ENCODE results near the gene KCTD6. TPM values are rescaled to one million over a fixed set of nuclear protein-coding genes. Genes with fewer than 3 reads are reported as not detected.
"Not testable (repeated sequence)": the region's sequence is repeated elsewhere in the genome, so short reads cannot be mapped to it uniquely, and the experiment has no call there.

Gene KCTD6
- polyA plus RNA-seq, 1 donor, result 25.3 TPM

DNA sequence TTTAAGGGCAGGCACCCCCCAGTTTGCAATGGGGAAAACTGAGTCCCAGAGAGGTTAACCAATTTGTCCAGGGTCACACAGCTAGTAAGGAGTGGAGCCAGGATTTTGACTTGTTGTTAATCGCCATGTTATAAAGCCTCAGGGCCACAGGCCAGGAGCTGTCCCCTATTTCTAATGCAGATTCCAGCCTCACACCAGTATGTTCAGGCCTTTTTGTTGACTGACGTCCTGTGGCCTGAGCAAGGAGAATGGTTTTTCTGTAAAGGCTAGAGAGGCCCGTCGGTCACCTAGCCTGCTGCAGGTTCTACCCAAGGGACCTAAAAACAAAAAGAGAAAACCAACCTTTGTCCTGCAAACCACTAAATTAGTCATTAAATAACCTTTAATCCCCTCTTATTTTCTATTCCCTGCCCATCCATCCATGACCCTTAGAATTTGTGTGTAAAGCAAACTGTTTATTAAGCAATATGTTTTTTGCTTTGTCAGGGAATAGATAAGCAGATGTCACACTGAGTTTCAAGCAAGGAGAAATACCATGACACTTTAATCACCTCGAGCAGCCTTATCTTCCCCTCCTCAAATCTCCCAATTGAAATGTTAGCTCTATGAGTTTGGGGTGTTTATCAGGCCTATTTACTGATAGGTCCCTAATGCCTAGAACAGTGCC is 31.0 kb downstream of the KCTD6 start:
- no peaks in the 10 kb centered on the region for H3K27me3 ChIP-seq (ENCODE audit: control insufficient read depth, insufficient read depth, low read length)
- no CpG with 5 or more reads among the region's 5 CpGs for WGBS (ENCODE audit: insufficient coverage, low lambda C conversion rate)

DNA sequence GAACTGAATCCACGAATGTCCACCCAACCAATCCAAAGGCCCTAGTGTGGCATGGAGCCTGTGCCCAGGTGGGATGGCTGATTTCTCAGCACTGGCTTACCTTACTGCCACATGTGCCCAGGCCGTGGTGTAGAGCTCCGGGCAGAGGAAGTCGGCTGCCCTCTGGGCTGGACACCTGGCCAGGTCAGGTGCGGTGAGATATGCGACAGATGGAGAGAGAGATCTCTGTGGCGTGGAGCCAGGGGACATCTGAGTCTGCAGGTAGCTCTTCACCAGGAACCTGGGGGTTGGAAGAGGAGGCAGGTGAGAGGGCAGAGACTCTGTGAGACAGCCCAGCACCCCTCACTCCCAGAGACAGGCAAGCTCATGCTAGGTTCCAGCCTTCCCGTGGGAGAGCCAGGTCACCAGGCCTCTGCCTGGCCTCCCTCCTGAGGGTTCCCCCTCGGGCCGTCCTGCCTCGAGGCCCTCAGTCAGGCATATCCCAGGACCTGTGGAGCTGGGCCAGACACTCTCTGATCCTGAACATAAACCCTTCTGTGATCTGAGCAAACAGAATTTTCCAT is 32.5 kb downstream of the KCTD6 start:
- Histone ChIP-seq H3K27me3 (ENCODE audit: control insufficient read depth, insufficient read depth, low read length) (no peaks in the 10 kb centered on the region), H3K27ac (ENCODE audit: low read length) (no peak overlapping the region), H3K4me3 (ENCODE audit: low read length) (no peak overlapping the region), H3K36me3 (ENCODE audit: control insufficient read depth, insufficient read depth, low read length) (peaks cover 65% of the 10 kb centered on the region), H3K9me3 (ENCODE audit: control insufficient read depth, low read depth, low read length) (no peaks in the 10 kb centered on the region), H3K4me1 (ENCODE audit: control insufficient read depth, insufficient read depth, low read length) (peaks cover 42% of the 10 kb centered on the region)
- WGBS (ENCODE audit: insufficient coverage, low lambda C conversion rate), result no CpG with 5 or more reads among the region's 11 CpGs
- no peak for DNase-seq

More for the DNA sequence above, 31.0 kb downstream of the KCTD6 start:
- peak overlapping the region; percentile 85 for H3K27ac ChIP-seq (ENCODE audit: low read length)
- H3K4me1 ChIP-seq (ENCODE audit: control insufficient read depth, insufficient read depth, low read length), result peaks cover 55% of the 10 kb centered on the region
- H3K4me3 ChIP-seq (ENCODE audit: low read length), result no peak overlapping the region
- peaks cover 52% of the 10 kb centered on the region for H3K36me3 ChIP-seq (ENCODE audit: control insufficient read depth, insufficient read depth, low read length)
- peak; percentile 41 to 77 for DNase-seq
- no peaks in the 10 kb centered on the region for H3K9me3 ChIP-seq (ENCODE audit: control insufficient read depth, low read depth, low read length)

DNA sequence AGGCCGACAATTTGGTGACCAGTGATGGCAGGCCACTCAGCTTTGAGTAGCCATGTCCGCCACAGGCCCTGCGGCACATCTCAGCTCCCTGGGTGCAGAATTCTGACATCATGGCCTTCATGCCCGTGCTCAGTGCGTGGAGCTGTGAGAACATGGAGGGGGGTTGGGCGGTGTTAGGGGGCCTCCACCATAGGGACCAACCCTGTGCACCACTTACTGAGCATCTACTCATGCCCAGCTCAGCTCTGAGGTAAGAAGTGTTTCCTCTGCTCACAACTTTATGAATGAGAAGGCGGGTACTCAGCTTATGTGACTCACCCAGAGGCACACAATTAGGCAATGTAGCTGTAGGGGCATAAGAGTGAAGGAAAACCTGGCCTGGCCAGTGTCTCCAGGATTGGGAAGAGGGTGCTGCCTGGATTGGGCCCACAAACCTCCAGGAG is 34.6 kb downstream of the KCTD6 start:
- H3K36me3 ChIP-seq (ENCODE audit: control insufficient read depth, insufficient read depth, low read length), result peaks cover 65% of the 10 kb centered on the region
- H3K9me3 ChIP-seq (ENCODE audit: control insufficient read depth, low read depth, low read length), result no peaks in the 10 kb centered on the region
- no peak for DNase-seq
- H3K27me3 ChIP-seq (ENCODE audit: control insufficient read depth, insufficient read depth, low read length), result no peaks in the 10 kb centered on the region
- no peak overlapping the region for H3K27ac ChIP-seq (ENCODE audit: low read length)
- H3K4me1 ChIP-seq (ENCODE audit: control insufficient read depth, insufficient read depth, low read length), result peaks cover 24% of the 10 kb centered on the region
- no CpG with 5 or more reads among the region's 7 CpGs for WGBS (ENCODE audit: insufficient coverage, low lambda C conversion rate)
- no peak overlapping the region for H3K4me3 ChIP-seq (ENCODE audit: low read length)

DNA sequence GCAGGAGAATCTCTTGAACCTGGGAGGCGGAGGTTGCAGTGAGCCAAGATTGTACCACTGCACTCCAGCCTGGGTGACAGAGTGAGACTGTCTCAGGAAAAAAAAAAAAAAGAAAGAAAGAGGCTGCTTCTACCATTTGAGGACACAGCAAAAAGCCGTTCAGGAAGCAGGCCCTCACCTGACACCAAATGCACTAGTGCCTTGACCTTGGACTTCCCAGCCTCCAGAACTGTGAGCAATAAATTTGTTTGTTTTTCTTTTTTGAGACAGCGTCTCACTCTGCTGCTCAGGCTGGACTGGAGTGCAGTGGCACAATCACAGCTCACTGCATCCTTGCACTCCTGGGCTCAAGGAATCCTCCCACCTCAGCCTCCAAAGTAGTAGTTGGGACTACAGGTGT is 35.5 kb downstream of the KCTD6 start:
- Histone ChIP-seq H3K4me1 (ENCODE audit: control insufficient read depth, insufficient read depth, low read length) (peaks cover 17% of the 10 kb centered on the region), H3K36me3 (ENCODE audit: control insufficient read depth, insufficient read depth, low read length) (peaks cover 65% of the 10 kb centered on the region)
- H3K27ac ChIP-seq (ENCODE audit: low read length); H3K27me3 ChIP-seq (ENCODE audit: control insufficient read depth, insufficient read depth, low read length); DNase-seq; H3K4me3 ChIP-seq (ENCODE audit: low read length); H3K9me3 ChIP-seq (ENCODE audit: control insufficient read depth, low read depth, low read length): not testable (repeated sequence)
- 80% methylated on average over 2 of the region's 3 CpGs for WGBS (ENCODE audit: insufficient coverage, low lambda C conversion rate)

DNA sequence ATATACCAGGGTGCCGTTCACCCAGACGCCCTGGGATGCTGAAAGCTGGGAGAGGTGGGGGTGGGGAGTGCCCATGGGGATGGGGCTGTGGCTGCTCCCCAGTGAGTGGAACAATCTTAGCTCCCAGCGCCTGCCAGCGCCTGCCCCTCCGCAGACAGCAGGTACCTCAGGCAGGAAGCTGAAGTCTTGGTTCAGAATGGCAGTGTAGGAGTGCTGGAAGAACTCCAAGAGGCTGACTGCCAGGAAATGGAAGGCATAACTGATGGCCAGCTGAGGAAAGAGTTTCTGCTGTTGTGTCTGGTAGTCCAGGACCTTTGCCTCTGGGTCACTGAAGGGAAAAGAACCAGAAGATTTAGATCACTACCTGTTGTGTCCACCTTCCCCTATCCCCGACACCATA is 36.7 kb downstream of the KCTD6 start:
- no peak overlapping the region for H3K27ac ChIP-seq (ENCODE audit: low read length)
- no peaks in the 10 kb centered on the region for H3K27me3 ChIP-seq (ENCODE audit: control insufficient read depth, insufficient read depth, low read length)
- H3K36me3 ChIP-seq (ENCODE audit: control insufficient read depth, insufficient read depth, low read length), result peaks cover 72% of the 10 kb centered on the region
- H3K4me1 ChIP-seq (ENCODE audit: control insufficient read depth, insufficient read depth, low read length), result peaks cover 22% of the 10 kb centered on the region
- no peaks in the 10 kb centered on the region for H3K9me3 ChIP-seq (ENCODE audit: control insufficient read depth, low read depth, low read length)
- WGBS (ENCODE audit: insufficient coverage, low lambda C conversion rate), result no CpG with 5 or more reads among the region's 6 CpGs
- no peak overlapping the region for H3K4me3 ChIP-seq (ENCODE audit: low read length)
- no peak for DNase-seq

DNA sequence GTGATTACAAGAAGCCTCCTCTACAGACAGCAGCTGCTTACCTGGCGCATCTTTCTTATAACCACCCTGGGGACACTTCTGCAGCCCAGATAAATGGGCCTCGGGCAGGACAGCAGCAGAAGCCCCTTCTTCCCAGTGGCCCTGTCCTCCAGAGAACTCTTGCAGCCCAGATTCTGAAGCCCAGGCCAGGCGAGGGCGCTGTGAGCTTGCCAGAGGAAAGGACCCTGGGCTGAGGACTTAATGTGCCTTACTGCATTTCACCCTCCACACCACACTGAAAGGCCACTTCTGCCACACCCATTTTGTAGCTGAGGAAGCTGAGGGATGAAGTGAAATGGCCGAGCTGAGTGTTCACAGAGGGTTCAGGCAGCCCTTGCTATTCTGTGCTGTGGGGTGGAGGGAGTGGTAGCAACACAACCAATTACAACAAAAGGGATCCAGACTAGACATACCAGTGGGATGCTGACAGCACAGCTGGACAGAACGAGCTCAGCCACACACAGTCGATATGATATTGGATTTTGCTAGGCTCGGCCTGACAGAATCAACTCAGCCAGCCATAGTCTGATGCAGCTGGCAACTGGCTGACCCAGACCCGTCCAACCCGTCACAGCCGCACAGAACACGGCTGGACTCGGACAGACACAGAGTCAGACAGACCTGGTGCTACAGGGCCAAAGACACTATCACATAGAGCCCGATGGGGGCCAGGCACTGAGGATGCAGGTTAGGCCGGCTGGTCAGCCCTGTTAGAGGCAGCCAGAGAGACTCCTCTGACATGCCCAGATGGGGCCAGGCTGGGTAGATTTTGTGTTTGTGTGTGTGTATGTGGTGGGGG is 37.8 kb downstream of the KCTD6 start:
- WGBS (ENCODE audit: insufficient coverage, low lambda C conversion rate), result no CpG with 5 or more reads among the region's 15 CpGs
- Histone ChIP-seq H3K9me3 (ENCODE audit: control insufficient read depth, low read depth, low read length) (no peaks in the 10 kb centered on the region), H3K27ac (ENCODE audit: low read length) (no peak overlapping the region), H3K27me3 (ENCODE audit: control insufficient read depth, insufficient read depth, low read length) (no peaks in the 10 kb centered on the region), H3K36me3 (ENCODE audit: control insufficient read depth, insufficient read depth, low read length) (peaks cover 70% of the 10 kb centered on the region), H3K4me1 (ENCODE audit: control insufficient read depth, insufficient read depth, low read length) (peaks cover 31% of the 10 kb centered on the region), H3K4me3 (ENCODE audit: low read length) (no peak overlapping the region)
- no peak for DNase-seq

DNA sequence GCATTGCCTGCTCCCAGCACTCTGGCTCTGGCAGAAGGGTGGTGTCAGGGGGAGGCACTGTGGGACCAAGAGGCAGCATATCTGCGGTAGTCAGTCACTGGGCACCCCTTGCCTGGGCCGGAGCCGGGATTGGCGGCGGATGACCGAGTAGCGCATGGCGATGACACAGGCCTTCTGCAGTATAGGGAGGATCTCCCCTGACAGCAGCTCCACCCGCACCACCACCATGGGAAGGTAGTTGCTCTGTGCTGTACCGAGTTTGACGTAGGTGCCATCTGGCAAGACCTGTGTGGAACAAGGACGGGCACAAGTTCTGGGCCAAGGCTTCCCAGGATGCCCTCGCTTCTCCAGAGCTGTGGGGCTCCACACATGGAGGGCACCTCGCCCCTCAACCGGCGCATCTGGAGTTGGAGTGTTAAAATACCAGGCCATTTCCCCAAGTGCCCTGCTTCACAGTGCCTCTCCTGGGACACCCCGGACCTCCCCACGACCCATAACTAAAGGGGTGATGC is 38.5 kb downstream of the KCTD6 start:
- H3K27me3 ChIP-seq (ENCODE audit: control insufficient read depth, insufficient read depth, low read length), result no peaks in the 10 kb centered on the region
- peaks cover 65% of the 10 kb centered on the region for H3K36me3 ChIP-seq (ENCODE audit: control insufficient read depth, insufficient read depth, low read length)
- no peaks in the 10 kb centered on the region for H3K9me3 ChIP-seq (ENCODE audit: control insufficient read depth, low read depth, low read length)
- H3K4me3 ChIP-seq (ENCODE audit: low read length), result no peak overlapping the region
- H3K27ac ChIP-seq (ENCODE audit: low read length), result no peak overlapping the region
- no peak for DNase-seq
- H3K4me1 ChIP-seq (ENCODE audit: control insufficient read depth, insufficient read depth, low read length), result peaks cover 37% of the 10 kb centered on the region
- no CpG with 5 or more reads among the region's 18 CpGs for WGBS (ENCODE audit: insufficient coverage, low lambda C conversion rate)

DNA sequence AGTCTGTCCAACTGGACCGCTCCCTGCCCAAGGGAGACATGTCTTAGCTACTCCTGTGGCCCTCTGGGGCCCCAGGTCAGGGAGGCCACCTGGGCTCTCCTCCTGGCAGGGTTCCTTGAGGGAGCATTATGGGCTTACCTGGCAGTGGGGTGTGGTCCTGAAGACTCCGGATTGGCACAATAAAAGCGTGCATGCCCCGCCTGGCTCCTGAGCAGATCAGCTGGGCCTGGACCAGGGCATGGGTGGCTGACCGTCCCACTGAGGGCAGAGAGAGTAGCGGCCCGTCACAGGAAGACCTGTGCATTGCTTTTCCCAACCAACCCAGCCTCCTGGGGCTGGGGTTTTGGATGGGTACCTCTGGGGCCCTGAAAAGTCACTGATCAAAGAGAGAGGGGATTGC is 39.7 kb downstream of the KCTD6 start:
- DNase-seq, result no peak
- Histone ChIP-seq H3K4me1 (ENCODE audit: control insufficient read depth, insufficient read depth, low read length) (peaks cover 44% of the 10 kb centered on the region), H3K4me3 (ENCODE audit: low read length) (no peak overlapping the region), H3K9me3 (ENCODE audit: control insufficient read depth, low read depth, low read length) (no peaks in the 10 kb centered on the region), H3K27ac (ENCODE audit: low read length) (no peak overlapping the region), H3K36me3 (ENCODE audit: control insufficient read depth, insufficient read depth, low read length) (peaks cover 60% of the 10 kb centered on the region), H3K27me3 (ENCODE audit: control insufficient read depth, insufficient read depth, low read length) (no peaks in the 10 kb centered on the region)
- no CpG with 5 or more reads among the region's 7 CpGs for WGBS (ENCODE audit: insufficient coverage, low lambda C conversion rate)

DNA sequence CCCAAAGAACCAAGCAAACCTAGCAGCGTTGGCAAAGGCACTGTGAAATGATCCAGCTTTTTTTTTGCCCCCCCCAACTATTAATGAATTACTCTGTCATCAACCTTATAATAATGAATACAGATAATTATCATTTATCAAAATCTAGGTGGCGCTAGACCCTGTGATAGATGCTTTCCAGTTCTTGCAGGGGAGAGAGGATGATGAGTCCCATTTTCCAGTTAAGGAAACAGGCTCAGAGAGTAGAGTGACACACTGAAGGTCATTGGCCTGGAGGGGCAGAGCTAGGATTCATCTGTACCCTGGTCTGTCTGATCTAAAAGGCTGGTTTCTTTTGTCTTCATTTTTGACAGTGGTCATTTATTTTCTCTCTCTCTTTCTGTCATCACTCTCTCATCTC is 40.1 kb downstream of the KCTD6 start:
- WGBS (ENCODE audit: insufficient coverage, low lambda C conversion rate), result no CpG with 5 or more reads among the region's 2 CpGs
- Histone ChIP-seq H3K27me3 (ENCODE audit: control insufficient read depth, insufficient read depth, low read length) (no peaks in the 10 kb centered on the region), H3K4me3 (ENCODE audit: low read length) (no peak overlapping the region), H3K36me3 (ENCODE audit: control insufficient read depth, insufficient read depth, low read length) (peaks cover 56% of the 10 kb centered on the region), H3K4me1 (ENCODE audit: control insufficient read depth, insufficient read depth, low read length) (peaks cover 48% of the 10 kb centered on the region), H3K9me3 (ENCODE audit: control insufficient read depth, low read depth, low read length) (no peaks in the 10 kb centered on the region), H3K27ac (ENCODE audit: low read length) (no peak overlapping the region)
- no peak for DNase-seq

DNA sequence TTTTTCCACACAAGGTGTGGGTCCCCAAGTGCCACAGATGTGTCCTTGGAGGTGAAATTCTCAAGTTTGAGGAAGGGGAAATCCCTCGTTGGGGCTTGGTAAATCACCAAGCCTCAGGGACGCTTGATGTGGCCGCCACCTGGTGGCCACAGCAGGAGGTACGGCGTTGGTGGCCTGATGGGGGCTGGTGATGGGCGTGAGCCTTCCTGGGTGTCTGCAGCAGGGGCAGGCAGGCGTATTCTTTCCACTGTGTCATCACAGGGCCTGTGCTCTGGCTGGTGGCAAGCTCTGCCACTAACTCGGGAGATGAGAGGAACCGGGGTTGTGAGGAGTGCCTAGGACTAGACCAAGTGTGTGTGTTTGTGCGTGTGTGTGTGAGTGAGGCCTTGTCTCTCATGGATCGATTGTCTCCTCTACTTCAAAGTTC is 40.9 kb downstream of the KCTD6 start:
- WGBS (ENCODE audit: insufficient coverage, low lambda C conversion rate), result no CpG with 5 or more reads among the region's 11 CpGs
- peak; percentile 77 to 81 for DNase-seq
- Histone ChIP-seq H3K27ac (ENCODE audit: low read length) (no peak overlapping the region), H3K36me3 (ENCODE audit: control insufficient read depth, insufficient read depth, low read length) (peaks cover 52% of the 10 kb centered on the region), H3K27me3 (ENCODE audit: control insufficient read depth, insufficient read depth, low read length) (no peaks in the 10 kb centered on the region), H3K4me3 (ENCODE audit: low read length) (no peak overlapping the region), H3K4me1 (ENCODE audit: control insufficient read depth, insufficient read depth, low read length) (peaks cover 56% of the 10 kb centered on the region), H3K9me3 (ENCODE audit: control insufficient read depth, low read depth, low read length) (no peaks in the 10 kb centered on the region)

Data from large intestine (tissue), 3 donors.